Measurements from ENCODE around the gene MPND.

GRCh38 chr19:4368128-4368820, 24.9 kb downstream of the MPND start:
- TF ChIP-seq CTCF (IDR thresholded peaks at IDR 0.05) (no peak), CHD2 (IDR thresholded peaks at IDR 0.05; ENCODE audit: low read length, partially characterized antibody) (peak; percentile 11)
